Measurements from ENCODE around the gene RHOF. TPM values are rescaled to one million over a fixed set of nuclear protein-coding genes. Genes with fewer than 3 reads are reported as not detected.

The RHOF gene
- total RNA-seq, 4 donors from 2014 or later = 9.4 to 15.7 (median 12.1) TPM

DNA sequence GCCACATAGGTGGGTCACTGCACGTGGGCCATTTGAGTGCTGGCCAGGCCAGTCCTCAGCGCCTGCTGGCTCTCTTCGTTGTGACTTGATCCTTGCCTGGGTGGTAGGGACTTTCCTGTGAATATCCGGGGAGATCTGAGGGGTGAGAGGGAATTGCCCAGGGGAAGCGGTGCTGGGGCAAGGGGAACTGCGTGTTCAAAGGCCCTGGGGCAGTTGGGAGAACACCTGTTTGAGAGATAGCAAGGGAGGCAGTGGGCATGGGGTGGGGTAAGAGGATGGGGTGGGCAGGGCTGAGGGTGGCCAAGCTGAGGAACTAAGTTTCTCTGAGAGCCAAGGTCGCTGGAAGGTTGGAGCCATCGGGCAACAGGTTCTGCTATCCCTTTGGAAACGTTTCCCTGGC, 35.3 kb upstream of the RHOF start:
- ATAC-seq = no peak
- H3K27me3 ChIP-seq = no peaks in the 10 kb centered on the region
- H3K4me1 ChIP-seq = peaks cover 0 to 25% (median 0%) of the 10 kb centered on the region in 3 donors
- H3K9me3 ChIP-seq = no peaks in the 10 kb centered on the region
- peak overlapping the region in 3 of 4 donors; percentile 0 to 39 (median 16) for H3K27ac ChIP-seq
- no peak overlapping the region for H3K4me3 ChIP-seq
- WGBS, 2 donors (ENCODE audit: low coverage in 1 of 2) = 82 to 87% methylated on average over 4 of the region's 9 CpGs
- TF ChIP-seq POLR2AphosphoS5 (IDR thresholded peaks at IDR 0.05) (no peak), CTCF (IDR thresholded peaks at IDR 0.05) (no peak), POLR2A (IDR thresholded peaks at IDR 0.05) (no peak), EP300 (IDR thresholded peaks at IDR 0.05) (no peak)
- H3K36me3 ChIP-seq = peaks cover 0 to 90% of the 10 kb centered on the region in 2 donors

DNA sequence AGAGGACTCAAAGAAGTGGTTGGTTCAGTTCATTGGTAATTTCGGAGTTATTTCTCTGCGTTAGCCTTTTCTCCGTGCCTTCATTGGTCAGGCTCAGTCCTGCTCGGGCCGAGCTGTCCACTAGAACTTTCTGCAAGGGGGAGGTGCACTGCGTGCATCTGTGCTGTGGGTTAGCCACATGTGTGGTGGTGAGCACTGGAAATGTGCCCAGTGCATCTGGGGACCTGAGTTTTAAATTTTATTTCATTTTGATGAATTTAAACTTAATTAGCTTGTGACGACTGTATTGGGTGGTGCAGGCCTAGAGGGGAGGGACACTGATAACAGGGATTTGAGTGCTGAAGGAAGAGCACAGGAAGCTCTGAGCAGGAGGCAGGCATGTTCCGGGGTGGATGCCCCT, 34.8 kb upstream of the RHOF start:
- WGBS, 2 donors (ENCODE audit: low coverage in 1 of 2) = 72 to 90% methylated on average over 5 to 6 of the region's 8 CpGs
- H3K9me3 ChIP-seq = no peaks in the 10 kb centered on the region
- H3K27ac ChIP-seq = peak overlapping the region in 1 of 4 donors; percentile 16
- H3K36me3 ChIP-seq = peaks cover 0 to 95% of the 10 kb centered on the region in 2 donors
- no peak overlapping the region for H3K4me3 ChIP-seq
- H3K4me1 ChIP-seq = peaks cover 0 to 25% (median 0%) of the 10 kb centered on the region in 3 donors
- ATAC-seq = no peak
- TF ChIP-seq EP300 (IDR thresholded peaks at IDR 0.05) (no peak), POLR2AphosphoS5 (IDR thresholded peaks at IDR 0.05) (no peak), CTCF (IDR thresholded peaks at IDR 0.05) (no peak), POLR2A (IDR thresholded peaks at IDR 0.05) (no peak)
- H3K27me3 ChIP-seq = no peaks in the 10 kb centered on the region

GRCh38 chr12:121827351-121828099, 34.0 kb upstream of the RHOF start:
- Histone ChIP-seq H3K36me3 (peaks cover 0 to 97% of the 10 kb centered on the region in 2 donors), H3K27ac (no peak overlapping the region), H3K27me3 (no peaks in the 10 kb centered on the region), H3K4me1 (peaks cover 0 to 25% (median 0%) of the 10 kb centered on the region in 3 donors), H3K9me3 (no peaks in the 10 kb centered on the region), H3K4me3 (no peak overlapping the region)
- ATAC-seq = no peak
- 86 to 90% methylated on average over 10 of the region's 48 CpGs for WGBS, 2 donors (ENCODE audit: low coverage in 1 of 2)
- TF ChIP-seq POLR2A (IDR thresholded peaks at IDR 0.05) = no peak
- no peak for TF ChIP-seq CTCF (IDR thresholded peaks at IDR 0.05)
- no peak for TF ChIP-seq POLR2AphosphoS5 (IDR thresholded peaks at IDR 0.05)
- no peak for TF ChIP-seq EP300 (IDR thresholded peaks at IDR 0.05)

DNA sequence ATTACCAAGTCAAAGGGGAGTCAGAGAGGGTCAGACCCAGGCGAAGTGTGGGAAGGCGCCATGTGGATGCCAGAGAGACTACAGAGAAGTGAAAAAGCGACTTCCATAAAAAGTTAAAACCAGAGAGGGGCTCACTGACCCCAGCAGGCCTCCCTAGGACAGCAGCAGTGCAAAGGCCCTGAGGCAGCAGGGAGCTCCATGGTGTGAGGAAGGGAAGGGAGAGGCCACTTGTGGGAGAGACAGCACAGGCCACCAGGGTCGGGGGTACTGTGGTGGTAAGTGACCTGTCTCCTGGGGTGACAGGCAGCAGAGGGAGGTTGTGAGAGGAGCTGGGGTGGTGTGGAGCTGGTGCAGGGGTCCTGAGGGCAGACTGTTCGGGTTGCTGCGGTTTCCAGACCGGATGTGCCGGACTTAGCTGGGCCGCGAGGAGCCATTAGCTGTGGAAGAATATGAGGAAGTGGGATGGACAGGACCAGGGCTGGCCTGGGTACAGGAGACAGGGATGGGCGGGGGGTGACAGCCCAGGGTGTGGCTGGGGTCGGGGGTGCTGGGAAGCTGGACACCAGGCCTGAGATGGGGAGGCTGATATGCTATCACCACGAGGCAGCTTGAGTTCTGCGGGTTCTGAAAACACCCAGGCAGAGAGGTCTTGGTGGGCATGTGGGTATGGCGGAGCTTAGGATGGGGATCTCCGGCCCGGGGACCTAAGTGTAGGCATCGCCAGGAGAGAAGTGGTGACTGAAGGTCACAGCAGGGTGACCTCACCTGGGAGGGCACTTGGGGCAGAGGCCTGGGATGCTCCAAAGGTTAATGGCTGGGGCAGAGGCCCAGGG, 33.0 kb upstream of the RHOF start:
- no peak for ATAC-seq
- Histone ChIP-seq H3K27me3 (no peaks in the 10 kb centered on the region), H3K36me3 (peaks cover 0 to 97% of the 10 kb centered on the region in 2 donors), H3K4me1 (peaks cover 0 to 25% (median 0%) of the 10 kb centered on the region in 3 donors), H3K27ac (no peak overlapping the region), H3K4me3 (no peak overlapping the region), H3K9me3 (no peaks in the 10 kb centered on the region)
- TF ChIP-seq EP300 (IDR thresholded peaks at IDR 0.05) = no peak
- TF ChIP-seq POLR2AphosphoS5 (IDR thresholded peaks at IDR 0.05) = no peak
- TF ChIP-seq POLR2A (IDR thresholded peaks at IDR 0.05) = no peak
- no peak for TF ChIP-seq CTCF (IDR thresholded peaks at IDR 0.05)
- 88 to 93% methylated on average over 6 to 16 of the region's 18 CpGs for WGBS, 2 donors (ENCODE audit: low coverage in 1 of 2)

Data from gastroesophageal sphincter (tissue), 4 donors.